HCT116 (cell line): ENCODE results near the gene TCF7L1. TPM values are rescaled to one million over a fixed set of nuclear protein-coding genes. Genes with fewer than 3 reads are reported as not detected.

Source experiments
- ATAC-seq: fragments of 200-7000 bp; cut with Tn5 transposase; 2 replicates; pipeline ENCODE4 v1.9.1; 2020; ENCODE audit warnings: mild to moderate bottlenecking, moderate library complexity
- Bru-seq: library from RNA; stranded (reverse); fragments of 400-500 nt; gene quantifications from one replicate; lab custom pipeline; 2021; lab: Mats Ljungman, UMichigan
- BruChase-seq, 2 experiments: library from RNA; stranded (reverse); fragments of 400-500 nt; gene quantifications; one replicate each; lab custom pipeline; 2021; lab: Mats Ljungman, UMichigan
- BruUV-seq: library from RNA; stranded (reverse); fragments of 400-500 nt; replicated peaks from 2 replicates; lab custom pipeline; 2021; lab: Mats Ljungman, UMichigan
- CTCF ChIA-PET: fragments of 300-600 bp; sonication (Branson Sonifier 250); formaldehyde crosslinking; loops from one replicate; lab custom pipeline; 2021; ENCODE audit warnings: antibody characterized with exemption; lab: Charles Lee
- POLR2A ChIA-PET: fragments of 300-600, 350-600 bp; sonication (Branson Sonifier 250); formaldehyde crosslinking; loops from one replicate; lab custom pipeline; 2021; ENCODE audit warnings: antibody characterized with exemption; lab: Charles Lee
- RAD21 ChIA-PET, 2 experiments: fragments of 300-600 bp; sonication (Branson Sonifier 250); formaldehyde crosslinking; loops; one replicate each; lab custom pipeline; 2023; ENCODE audit warnings: low total read pairs in 2 of 2; ENCODE audit not compliant: uncharacterized antibody in 2 of 2, unreplicated experiment in 2 of 2, low non-redundant PET in 1 of 2; lab: Charles Lee
- DNase-seq: peaks from one replicate; pipeline ENCODE4 v3.0.0-alpha.2; 2010; ENCODE audit warnings: low read depth, low spot score
- H2AFZ ChIP-seq: fragments of 200-600 bp; shearing (Covaris generic), sonication (generic); 2 replicates; pipeline ENCODE4 v1.6.1; 2017; ENCODE audit warnings: low read depth, mixed run types, mixed read lengths, antibody characterized with exemption, low read length; ENCODE audit not compliant: poor library complexity, severe bottlenecking
- H3K27ac ChIP-seq: 2 replicates; pipeline ENCODE4 v1.5.1; 2012; ENCODE audit warnings: low read depth, low read length
- H3K27me3 ChIP-seq: fragments of 200-600 bp; sonication (generic); 2 replicates; pipeline ENCODE4 v1.6.1; 2016; ENCODE audit warnings: mixed run types, low read length, mixed read lengths; ENCODE audit not compliant: insufficient read depth
- H3K36me3 ChIP-seq, 2 experiments: fragments of 200-500 bp in 1 of 2; fragments of 200-600 bp in 1 of 2; sonication (Bioruptor generic) in 1 of 2; sonication (generic) in 1 of 2; 2 replicates each; pipeline versions ENCODE4 v1.5.1 to v1.6.1; 2014 to 2016; ENCODE audit warnings: low read length in 2 of 2, inconsistent platforms in 1 of 2, mixed read lengths in 1 of 2, mixed run types in 1 of 2; ENCODE audit not compliant: insufficient read depth in 2 of 2, control insufficient read depth in 1 of 2
- H3K4me1 ChIP-seq, 2 experiments: fragments of 200-600 bp in 1 of 2; sonication (generic) in 1 of 2; 2 replicates each; pipeline versions ENCODE4 v1.5.1 to v1.6.1; 2012 to 2017; ENCODE audit warnings: low read length in 2 of 2, inconsistent platforms in 1 of 2, mild to moderate bottlenecking in 1 of 2, mixed read lengths in 1 of 2, mixed run types in 1 of 2, moderate library complexity in 1 of 2; ENCODE audit not compliant: insufficient read depth in 2 of 2, control insufficient read depth in 1 of 2
- H3K4me2 ChIP-seq: fragments of 200-600 bp; sonication (generic); 2 replicates; pipeline ENCODE4 v1.6.1; 2017; ENCODE audit warnings: mixed run types, low read length, mixed read lengths
- H3K4me3 ChIP-seq, 2 experiments: fragments of 200-600 bp in 1 of 2; sonication (generic) in 1 of 2; replicated peaks in 1 of 2; 2 replicates each; pipeline ENCODE4 v1.5.1; 2011 to 2016; ENCODE audit warnings: low read length in 2 of 2, control low read depth in 1 of 2, low read depth in 1 of 2, mild to moderate bottlenecking in 1 of 2, mixed read lengths in 1 of 2, mixed run types in 1 of 2
- H3K79me2 ChIP-seq: fragments of 200-600 bp; sonication (generic); 2 replicates; pipeline ENCODE4 v1.6.1; 2017; ENCODE audit warnings: mild to moderate bottlenecking, mixed run types, low read length, moderate library complexity, mixed read lengths; ENCODE audit not compliant: insufficient read depth
- H3K9ac ChIP-seq: fragments of 200-600 bp; sonication (generic); 2 replicates; pipeline ENCODE4 v1.6.1; 2016; ENCODE audit warnings: low read length, mixed read lengths
- H3K9me2 ChIP-seq: fragments of 200-600 bp; sonication (generic), shearing (Covaris generic); 2 replicates; pipeline ENCODE4 v1.6.1; 2017; ENCODE audit warnings: mixed run types, mild to moderate bottlenecking, moderate library complexity; ENCODE audit not compliant: insufficient read depth
- H3K9me3 ChIP-seq, 2 experiments: fragments of 200-500 bp in 1 of 2; fragments of 200-600 bp in 1 of 2; sonication (Bioruptor generic) in 1 of 2; sonication (generic) in 1 of 2; 2 replicates each; pipeline ENCODE4 v1.6.1; 2014 to 2017; ENCODE audit warnings: low read length in 2 of 2, mixed read lengths in 2 of 2, inconsistent platforms in 1 of 2, low read depth in 1 of 2, mild to moderate bottlenecking in 1 of 2, mixed run types in 1 of 2, moderate library complexity in 1 of 2; ENCODE audit not compliant: control insufficient read depth in 1 of 2, insufficient read depth in 1 of 2
- H4K20me1 ChIP-seq: fragments of 200-600 bp; sonication (generic), shearing (Covaris generic); 2 replicates; pipeline ENCODE4 v1.6.1; 2017; ENCODE audit warnings: mixed run types, mild to moderate bottlenecking, moderate library complexity; ENCODE audit not compliant: insufficient read depth
- CBX3 ChIP-seq: IDR thresholded peaks from 2 replicates; pipeline ENCODE4 v1.6.1; 2012; ENCODE audit warnings: low read depth
- CEBPB ChIP-seq: IDR thresholded peaks from 2 replicates; pipeline ENCODE4 v1.6.1; 2012; ENCODE audit warnings: low read depth
- CTCF ChIP-seq, 3 experiments: fragments of 200-600 bp in 1 of 3; sonication (generic) in 1 of 3; IDR thresholded peaks in 2 of 3; conservative IDR thresholded peaks in 1 of 3; 2 replicates each; pipeline ENCODE4 v1.5.1; 2012 to 2017; ENCODE audit warnings: low read depth in 2 of 3, low read length in 2 of 3, antibody characterized with exemption in 1 of 3, borderline replicate concordance in 1 of 3, control low read depth in 1 of 3, mild to moderate bottlenecking in 1 of 3, mixed read lengths in 1 of 3, mixed run types in 1 of 3, moderate library complexity in 1 of 3; ENCODE audit not compliant: insufficient read depth in 1 of 3
- EGR1 ChIP-seq: IDR thresholded peaks from 2 replicates; pipeline ENCODE4 v1.6.1; 2012; ENCODE audit warnings: low read depth
- ELF1 ChIP-seq: IDR thresholded peaks from 2 replicates; pipeline ENCODE4 v1.6.1; 2012; ENCODE audit warnings: low read depth, borderline replicate concordance
- EZH2 ChIP-seq: fragments of 200-600 bp; sonication (generic); IDR thresholded peaks from 2 replicates; pipeline ENCODE4 v1.6.1; 2017; ENCODE audit warnings: antibody characterized with exemption, mixed run types
- FOSL1 ChIP-seq: IDR thresholded peaks from 2 replicates; pipeline ENCODE4 v1.6.1; 2012; ENCODE audit warnings: low read depth
- JUND ChIP-seq: IDR thresholded peaks from 2 replicates; pipeline ENCODE4 v1.6.1; 2012
- MAX ChIP-seq: IDR thresholded peaks from 2 replicates; pipeline ENCODE4 v1.6.1; 2012
- POLR2A ChIP-seq: IDR thresholded peaks from 2 replicates; pipeline ENCODE4 v1.7.0; 2011; ENCODE audit warnings: borderline replicate concordance; ENCODE audit not compliant: insufficient read depth, insufficient read length; ENCODE audit errors: extremely low read depth
- POLR2AphosphoS5 ChIP-seq: IDR thresholded peaks from 2 replicates; pipeline ENCODE4 v1.6.1; 2011; ENCODE audit warnings: mild to moderate bottlenecking, low read depth, low read length, moderate library complexity
- REST ChIP-seq: IDR thresholded peaks from 2 replicates; pipeline ENCODE4 v1.6.1; 2012; ENCODE audit warnings: low read depth
- SP1 ChIP-seq: IDR thresholded peaks from 2 replicates; pipeline ENCODE4 v1.6.1; 2012; ENCODE audit warnings: low read depth
- TCF7L2 ChIP-seq: IDR thresholded peaks from 2 replicates; pipeline ENCODE4 v1.7.0; 2011; ENCODE audit warnings: borderline replicate concordance, inconsistent platforms; ENCODE audit not compliant: insufficient read depth, insufficient read length; ENCODE audit errors: extremely low read depth
- ZBTB33 ChIP-seq: IDR thresholded peaks from 2 replicates; pipeline ENCODE4 v1.6.1; 2011; ENCODE audit warnings: mild to moderate bottlenecking, low read length, moderate library complexity; ENCODE audit not compliant: insufficient replicate concordance; ENCODE audit errors: extremely low read depth
- ZNF274 ChIP-seq: fragments of 200-500 bp; sonication (Bioruptor generic); IDR thresholded peaks from 2 replicates; pipeline ENCODE4 v1.6.1; 2014; ENCODE audit warnings: mild to moderate bottlenecking, low read depth, low read length, inconsistent platforms
- intact Hi-C: fragments of 100-400 bp; cut with micrococcal nuclease; formaldehyde crosslinking; loops from 2 replicates; pipeline ENCODE4 v1.10.0; 2022
- long read RNA-seq: library from polyadenylated mRNA; unstranded; transcript quantifications from one replicate; pipeline ENCODE4 v2.0.0, GENCODE V29; 2021; ENCODE audit not compliant: unreplicated experiment
- polyA plus RNA-seq: library from polyadenylated mRNA; unstranded; fragments of >200 nt; gene quantifications from 2 replicates; pipeline ENCODE4 v1.2.1, GENCODE V29; 2012; ENCODE audit warnings: missing spikeins
- total RNA-seq: library from RNA; stranded (reverse); gene quantifications from one replicate; pipeline ENCODE4 v1.2.1, GENCODE V29; 2021; ENCODE audit not compliant: unreplicated experiment

TCF7L1 gene
- total RNA-seq, result 10.3 TPM
- polyA plus RNA-seq, result 12.8 and 14.0 TPM in 2 replicates
- percentile 59 among the genes with signal in this experiment for Bru-seq, nascent RNA
- percentile 57 among the genes with signal in this experiment for BruChase-seq, experiment 1, labeled RNA remaining after a 6-hour chase
- BruChase-seq, experiment 2, labeled RNA remaining after a 2-hour chase, result percentile 60 among the genes with signal in this experiment
- long read RNA-seq, partial matches to known transcripts, result 2 of 14 reads
- long read RNA-seq, other reads (novel, unspliced or antisense), result 10 of 14 reads

- ChIA-PET CTCF (interaction anchor here (0.6 to 1.7 kb wide), 10 partner anchors 10 to 167 kb away, joined by 3 to 7 read pairs (median 4); no protein-coding TSS in a partner anchor), POLR2A (interaction anchor here (0.6 kb wide), 1 partner anchor 212 kb away, joined by 4 read pairs; no protein-coding TSS in a partner anchor), RAD21 (interaction anchor here (0.9 to 1.9 kb wide), 4 partner anchors 66 to 152 kb away, joined by 3 to 5 read pairs (median 4); no protein-coding TSS in a partner anchor)
- BruUV-seq, result no TSS peak
- Histone ChIP-seq H3K27ac (peak within 1 kb of the TSS; percentile 42; the same call in 1 of the 2 replicates), H2AFZ (peak within 1 kb of the TSS; percentile 100), H3K4me2 (peak within 1 kb of the TSS; percentile 100), H3K4me1 (peaks cover 12 to 22% of the 10 kb centered on the region in 2 experiments; a peak in 3 of 4 replicates), H3K9me2 (no peaks in the 10 kb centered on the region), H3K9me3 (no peaks in the 10 kb centered on the region), H3K4me3 (peak within 1 kb of the TSS; percentile 63 to 71), H3K27me3 (no peaks in the 10 kb centered on the region), H3K79me2 (no peaks in the 10 kb centered on the region), H3K9ac (peak within 1 kb of the TSS; percentile 64), H4K20me1 (no peaks in the 10 kb centered on the region), H3K36me3 (no peaks in the 10 kb centered on the region)
- DNase-seq, result peak; percentile 70
- intact Hi-C loops, result loop anchor here (1.0 to 5.0 kb wide), 3 partner anchors 66 to 166 kb away; no protein-coding TSS in a partner anchor
- ATAC-seq, result peak; percentile 92
- TF ChIP-seq EZH2 (no peak), SP1 (no peak), MAX (peak; percentile 74), JUND (no peak), CTCF (IDR thresholded peaks at IDR 0.05 in 2 of 3, conservative IDR thresholded peaks at IDR 0.05 in 1 of 3; ENCODE audit: borderline replicate concordance in 1 of 3, insufficient read depth in 1 of 3, low read depth in 2 of 3, low read length in 2 of 3) (peak; percentile 58 to 83 (median 81); a peak in 5 of 6 replicates), FOSL1 (no peak), TCF7L2 (peak; percentile 49), EGR1 (no peak), POLR2A (peak; percentile 22), CBX3 (no peak), POLR2AphosphoS5 (peak; percentile 57), CEBPB (no peak), ZBTB33 (no peak), ZNF274 (no peak), REST (no peak), ELF1 (no peak)
Observed at GRCh38 chr2:85132834-85133637, at the start of gene TCF7L1. TCF7L1 (plus strand) TSS chr2:85133392; CDS start chr2:85133685, 293 bp downstream.
